ENCODE results near the gene MSI2. TPM values are rescaled to one million over a fixed set of nuclear protein-coding genes. Genes with fewer than 3 reads are reported as not detected.

Gene MSI2
- total and polyA plus RNA-seq, 2 donors = 25.3 to 52.5 TPM

DNA sequence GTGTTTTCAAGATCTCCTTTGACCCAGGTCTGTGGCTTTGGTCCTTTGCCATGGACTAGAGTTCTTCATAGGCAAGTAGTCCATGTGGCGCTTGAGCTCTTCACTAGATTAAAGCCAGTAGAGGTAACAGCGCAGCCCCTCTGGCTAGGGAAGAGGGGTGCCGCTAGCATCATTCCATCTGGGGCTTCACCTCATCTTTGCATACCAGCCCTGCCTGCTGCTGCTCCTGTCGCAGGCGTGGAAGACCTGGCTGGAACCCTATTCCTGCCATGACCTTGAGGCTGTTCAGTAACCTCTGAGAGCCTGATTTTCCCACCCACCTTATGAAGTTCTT lies 198.4 kb downstream of the MSI2 start:
- Histone ChIP-seq H3K36me3 (ENCODE audit: control insufficient read depth in 2 of 2, insufficient read depth in 2 of 2, low read length in 1 of 2) (peaks cover 10 to 36% of the 10 kb centered on the region in 2 donors), H3K27ac (ENCODE audit: low read depth in 1 of 2, low read length in 1 of 2) (peak overlapping the region; percentile 94 to 95), H3K9me3 (ENCODE audit: control insufficient read depth in 2 of 2, insufficient read depth in 1 of 2, low read length in 1 of 2) (no peaks in the 10 kb centered on the region), H3K27me3 (ENCODE audit: control insufficient read depth in 2 of 2, insufficient read depth in 1 of 2, low read length in 1 of 2) (no peaks in the 10 kb centered on the region), H3K4me3 (ENCODE audit: low read length in 2 of 2) (no peak overlapping the region), H3K4me1 (ENCODE audit: control insufficient read depth in 2 of 2, insufficient read depth in 2 of 2, low read length in 2 of 2) (peaks cover 60 to 90% of the 10 kb centered on the region in 2 donors)
- DNase-seq (ENCODE audit: low read depth in 6 of 9, low spot score in 9 of 9) = no peak
- 32% methylated on average over 5 of the region's 5 CpGs for WGBS

DNA sequence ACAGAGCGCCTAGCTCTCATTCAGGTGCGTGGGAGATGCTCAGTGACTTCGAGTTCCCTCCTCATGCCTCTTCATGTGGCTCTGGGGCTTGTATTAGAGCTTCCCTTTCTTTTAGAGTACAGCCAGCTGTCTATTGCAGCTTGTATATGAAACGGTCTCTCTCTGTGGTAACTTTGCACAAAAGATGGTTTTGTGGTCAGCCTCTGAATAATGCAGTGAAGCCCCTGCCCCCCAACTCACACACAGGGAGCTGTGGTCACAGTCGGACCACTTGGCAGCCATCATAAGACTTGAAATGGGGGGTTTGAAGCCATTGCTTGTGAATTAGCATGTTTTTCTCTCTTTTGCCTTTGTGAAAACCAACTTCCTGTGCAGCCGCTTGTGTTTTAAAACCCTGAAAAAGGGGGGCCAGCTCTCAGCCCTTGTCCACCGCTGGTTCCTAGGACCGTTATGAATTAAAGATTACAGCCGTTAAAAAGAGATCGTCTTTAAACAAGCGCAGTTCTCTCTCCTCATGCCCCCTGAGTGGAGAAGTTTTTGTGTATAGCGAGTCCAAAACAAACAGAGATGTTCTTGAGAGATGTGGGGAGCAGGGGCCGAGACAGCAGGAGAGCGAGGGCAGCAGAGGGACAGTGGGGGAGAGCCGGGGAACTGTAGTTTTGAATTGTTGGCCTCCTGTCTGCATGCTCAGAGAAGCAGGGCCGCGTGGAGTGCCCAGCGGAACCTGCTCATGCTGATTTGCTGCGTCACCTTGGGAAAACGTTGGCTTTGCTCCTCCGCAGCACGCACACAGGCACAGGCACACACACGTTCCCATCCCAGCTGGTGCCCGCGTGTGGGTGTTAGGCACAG lies 199.0 kb downstream of the MSI2 start:
- Histone ChIP-seq H3K36me3 (ENCODE audit: control insufficient read depth in 2 of 2, insufficient read depth in 2 of 2, low read length in 1 of 2) (peaks cover 10 to 36% of the 10 kb centered on the region in 2 donors), H3K27ac (ENCODE audit: low read depth in 1 of 2, low read length in 1 of 2) (peak overlapping the region; percentile 94 to 95), H3K27me3 (ENCODE audit: control insufficient read depth in 2 of 2, insufficient read depth in 1 of 2, low read length in 1 of 2) (no peaks in the 10 kb centered on the region), H3K9me3 (ENCODE audit: control insufficient read depth in 2 of 2, insufficient read depth in 1 of 2, low read length in 1 of 2) (no peaks in the 10 kb centered on the region), H3K4me1 (ENCODE audit: control insufficient read depth in 2 of 2, insufficient read depth in 2 of 2, low read length in 2 of 2) (peaks cover 59 to 88% of the 10 kb centered on the region in 2 donors), H3K4me3 (ENCODE audit: low read length in 2 of 2) (peak overlapping the region; percentile 4 to 31)
- peak in 6 of 9 donors; percentile 74 to 92 (median 80) for DNase-seq (ENCODE audit: low read depth in 6 of 9, low spot score in 9 of 9)
- 6% methylated on average over 25 of the region's 25 CpGs for WGBS

DNA sequence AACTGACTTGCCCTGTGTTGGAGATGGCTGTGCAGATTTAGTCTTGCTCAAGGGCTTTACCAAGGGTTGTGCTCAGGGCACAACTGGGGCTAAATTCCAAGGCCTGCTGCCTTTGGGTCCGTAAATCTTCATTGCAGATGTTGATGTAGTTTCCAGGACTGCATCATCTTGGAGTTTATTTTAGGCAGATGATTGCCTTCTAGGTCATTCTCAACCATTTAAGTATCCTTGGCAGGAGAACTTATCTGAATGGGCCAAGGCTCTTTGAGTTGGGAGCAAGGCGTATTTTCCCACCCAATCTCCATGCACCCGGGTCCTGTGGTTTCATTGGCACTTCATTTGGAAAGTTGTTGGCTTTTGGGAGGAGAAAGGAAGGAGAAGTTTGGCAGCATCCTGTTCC lies 200.3 kb downstream of the MSI2 start:
- peaks cover 0 to 8% of the 10 kb centered on the region in 2 donors for H3K9me3 ChIP-seq (ENCODE audit: control insufficient read depth in 2 of 2, insufficient read depth in 1 of 2, low read length in 1 of 2)
- over 99% methylated on average over 3 of the region's 3 CpGs for WGBS
- peaks cover 46 to 88% of the 10 kb centered on the region in 2 donors for H3K4me1 ChIP-seq (ENCODE audit: control insufficient read depth in 2 of 2, insufficient read depth in 2 of 2, low read length in 2 of 2)
- no peak for DNase-seq (ENCODE audit: low read depth in 6 of 9, low spot score in 9 of 9)
- no peak overlapping the region for H3K4me3 ChIP-seq (ENCODE audit: low read length in 2 of 2)
- peak overlapping the region; percentile 8 to 94 for H3K27ac ChIP-seq (ENCODE audit: low read depth in 1 of 2, low read length in 1 of 2)
- H3K27me3 ChIP-seq (ENCODE audit: control insufficient read depth in 2 of 2, insufficient read depth in 1 of 2, low read length in 1 of 2) = no peaks in the 10 kb centered on the region
- peaks cover 10 to 29% of the 10 kb centered on the region in 2 donors for H3K36me3 ChIP-seq (ENCODE audit: control insufficient read depth in 2 of 2, insufficient read depth in 2 of 2, low read length in 1 of 2)

DNA sequence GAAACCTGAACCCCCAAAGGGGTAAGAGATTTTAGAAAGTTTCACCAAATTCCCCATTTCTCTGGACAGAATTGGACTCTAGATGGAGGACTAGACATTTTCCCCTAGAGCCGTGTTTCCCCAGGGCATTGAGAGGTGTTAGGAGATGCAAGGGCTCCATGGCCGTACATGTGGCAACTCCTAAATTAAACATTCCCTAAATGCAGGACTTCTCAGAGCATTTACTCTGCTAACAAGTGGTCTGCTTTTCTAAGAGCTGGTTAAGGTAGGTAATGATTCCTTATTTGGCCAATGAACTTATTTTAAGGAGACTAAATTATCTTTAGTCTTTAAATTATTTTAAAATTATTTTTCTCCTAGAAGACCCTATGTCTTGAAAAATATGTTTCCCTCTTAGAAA lies 200.9 kb downstream of the MSI2 start:
- DNase-seq (ENCODE audit: low read depth in 6 of 9, low spot score in 9 of 9) = no peak
- Histone ChIP-seq H3K27ac (ENCODE audit: low read depth in 1 of 2, low read length in 1 of 2) (peak overlapping the region in 1 of 2 donors; percentile 94), H3K9me3 (ENCODE audit: control insufficient read depth in 2 of 2, insufficient read depth in 1 of 2, low read length in 1 of 2) (peaks cover 0 to 8% of the 10 kb centered on the region in 2 donors), H3K36me3 (ENCODE audit: control insufficient read depth in 2 of 2, insufficient read depth in 2 of 2, low read length in 1 of 2) (peaks cover 10 to 24% of the 10 kb centered on the region in 2 donors), H3K4me3 (ENCODE audit: low read length in 2 of 2) (no peak overlapping the region), H3K27me3 (ENCODE audit: control insufficient read depth in 2 of 2, insufficient read depth in 1 of 2, low read length in 1 of 2) (no peaks in the 10 kb centered on the region), H3K4me1 (ENCODE audit: control insufficient read depth in 2 of 2, insufficient read depth in 2 of 2, low read length in 2 of 2) (peaks cover 42 to 88% of the 10 kb centered on the region in 2 donors)
- 98% methylated on average over 2 of the region's 2 CpGs for WGBS

DNA sequence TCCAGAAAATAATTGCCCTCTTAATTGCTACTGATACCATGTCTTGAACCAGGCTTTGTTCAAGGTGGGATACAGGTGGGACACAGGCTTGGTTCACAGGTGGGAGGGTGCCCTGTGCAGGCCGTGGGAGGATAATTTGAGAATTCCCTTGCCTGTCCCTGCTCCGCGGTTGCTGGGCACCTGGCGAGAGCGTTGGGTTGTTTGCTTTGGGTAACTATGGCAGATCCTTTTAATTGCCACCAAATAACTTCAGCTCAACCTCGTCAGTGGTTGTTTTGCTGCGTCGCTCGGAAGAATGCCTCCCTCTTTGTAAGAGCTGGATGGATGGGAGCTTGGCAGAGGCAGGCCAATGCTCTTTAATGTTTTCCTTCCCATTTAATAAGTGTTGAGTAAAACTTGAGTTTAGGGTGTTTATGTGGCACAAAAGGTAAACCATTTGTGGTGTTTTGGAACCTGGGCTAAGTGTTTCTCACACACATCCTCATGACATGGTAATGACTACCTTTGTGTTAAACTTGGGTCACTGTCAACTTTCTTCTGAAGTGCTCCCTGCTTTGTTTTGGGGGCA lies 202.5 kb downstream of the MSI2 start:
- no peak overlapping the region for H3K4me3 ChIP-seq (ENCODE audit: low read length in 2 of 2)
- peaks cover 0 to 11% of the 10 kb centered on the region in 2 donors for H3K9me3 ChIP-seq (ENCODE audit: control insufficient read depth in 2 of 2, insufficient read depth in 1 of 2, low read length in 1 of 2)
- H3K27ac ChIP-seq (ENCODE audit: low read depth in 1 of 2, low read length in 1 of 2) = peak overlapping the region in 1 of 2 donors; percentile 33
- peaks cover 5 to 20% of the 10 kb centered on the region in 2 donors for H3K36me3 ChIP-seq (ENCODE audit: control insufficient read depth in 2 of 2, insufficient read depth in 2 of 2, low read length in 1 of 2)
- no peaks in the 10 kb centered on the region for H3K27me3 ChIP-seq (ENCODE audit: control insufficient read depth in 2 of 2, insufficient read depth in 1 of 2, low read length in 1 of 2)
- H3K4me1 ChIP-seq (ENCODE audit: control insufficient read depth in 2 of 2, insufficient read depth in 2 of 2, low read length in 2 of 2) = peaks cover 43 to 87% of the 10 kb centered on the region in 2 donors
- WGBS = 92% methylated on average over 9 of the region's 9 CpGs
- no peak for DNase-seq (ENCODE audit: low read depth in 6 of 9, low spot score in 9 of 9)

DNA sequence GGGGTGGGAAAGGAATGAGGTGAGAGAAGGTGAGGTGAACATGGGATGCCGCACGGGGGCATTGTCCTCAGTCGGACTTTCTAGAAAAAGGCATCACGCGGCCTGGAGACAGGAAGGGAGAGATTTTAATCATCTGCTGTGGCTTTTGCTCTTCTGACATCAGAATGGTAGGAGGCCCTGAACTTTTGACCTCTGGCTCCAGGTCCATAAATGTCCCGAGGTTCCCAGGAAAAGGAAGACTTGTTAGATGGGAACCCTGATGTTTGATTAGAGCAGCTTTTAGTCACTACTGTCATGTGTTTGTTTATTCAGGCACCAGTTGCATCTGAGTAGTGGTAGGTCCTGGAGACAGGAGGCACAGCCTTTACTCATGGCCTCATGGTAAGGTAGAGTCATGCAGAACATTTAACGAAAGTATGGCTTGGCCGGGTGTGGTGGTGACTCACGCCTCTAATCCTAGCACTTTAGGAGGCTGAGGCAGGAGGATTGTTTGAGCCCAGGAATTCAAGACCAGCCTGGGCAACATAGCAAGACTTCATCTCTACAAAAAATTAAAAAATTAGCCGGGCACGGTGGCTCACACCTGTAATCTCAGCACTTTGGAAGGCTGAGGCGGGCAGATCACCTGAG lies 203.1 kb downstream of the MSI2 start:
- Histone ChIP-seq H3K27ac (ENCODE audit: low read depth in 1 of 2, low read length in 1 of 2) (no peak overlapping the region), H3K9me3 (ENCODE audit: control insufficient read depth in 2 of 2, insufficient read depth in 1 of 2, low read length in 1 of 2) (peaks cover 0 to 11% of the 10 kb centered on the region in 2 donors), H3K4me1 (ENCODE audit: control insufficient read depth in 2 of 2, insufficient read depth in 2 of 2, low read length in 2 of 2) (peaks cover 42 to 86% of the 10 kb centered on the region in 2 donors), H3K27me3 (ENCODE audit: control insufficient read depth in 2 of 2, insufficient read depth in 1 of 2, low read length in 1 of 2) (no peaks in the 10 kb centered on the region), H3K4me3 (ENCODE audit: low read length in 2 of 2) (no peak overlapping the region), H3K36me3 (ENCODE audit: control insufficient read depth in 2 of 2, insufficient read depth in 2 of 2, low read length in 1 of 2) (peaks cover 5 to 16% of the 10 kb centered on the region in 2 donors)
- DNase-seq (ENCODE audit: low read depth in 6 of 9, low spot score in 9 of 9) = no peak
- WGBS = 87% methylated on average over 12 of the region's 12 CpGs

DNA sequence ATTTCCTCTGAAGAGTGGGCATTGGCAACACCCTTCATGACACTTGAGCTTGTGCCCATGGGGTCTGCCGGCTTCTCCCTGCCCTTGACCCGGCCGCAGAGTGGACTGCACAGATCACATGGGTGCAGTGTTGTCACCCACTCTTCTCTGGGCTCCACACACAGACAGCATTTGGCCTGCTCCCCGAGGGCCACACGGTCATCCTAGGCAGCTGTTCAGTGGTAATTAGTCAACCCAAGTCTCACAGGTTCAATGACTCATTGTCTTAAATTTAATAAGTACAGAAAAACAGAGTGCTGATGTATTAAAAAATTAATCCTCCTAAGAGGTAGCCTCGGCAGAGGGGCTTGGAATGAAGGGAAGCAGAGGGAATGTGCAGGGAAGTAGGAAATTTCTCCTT lies 204.8 kb downstream of the MSI2 start:
- 97% methylated on average over 6 of the region's 6 CpGs for WGBS
- Histone ChIP-seq H3K27ac (ENCODE audit: low read depth in 1 of 2, low read length in 1 of 2) (peak overlapping the region in 1 of 2 donors; percentile 7), H3K4me1 (ENCODE audit: control insufficient read depth in 2 of 2, insufficient read depth in 2 of 2, low read length in 2 of 2) (peaks cover 35 to 86% of the 10 kb centered on the region in 2 donors), H3K27me3 (ENCODE audit: control insufficient read depth in 2 of 2, insufficient read depth in 1 of 2, low read length in 1 of 2) (no peaks in the 10 kb centered on the region), H3K9me3 (ENCODE audit: control insufficient read depth in 2 of 2, insufficient read depth in 1 of 2, low read length in 1 of 2) (peaks cover 0 to 11% of the 10 kb centered on the region in 2 donors), H3K36me3 (ENCODE audit: control insufficient read depth in 2 of 2, insufficient read depth in 2 of 2, low read length in 1 of 2) (peaks cover 5 to 12% of the 10 kb centered on the region in 2 donors), H3K4me3 (ENCODE audit: low read length in 2 of 2) (no peak overlapping the region)
- no peak for DNase-seq (ENCODE audit: low read depth in 6 of 9, low spot score in 9 of 9)

DNA sequence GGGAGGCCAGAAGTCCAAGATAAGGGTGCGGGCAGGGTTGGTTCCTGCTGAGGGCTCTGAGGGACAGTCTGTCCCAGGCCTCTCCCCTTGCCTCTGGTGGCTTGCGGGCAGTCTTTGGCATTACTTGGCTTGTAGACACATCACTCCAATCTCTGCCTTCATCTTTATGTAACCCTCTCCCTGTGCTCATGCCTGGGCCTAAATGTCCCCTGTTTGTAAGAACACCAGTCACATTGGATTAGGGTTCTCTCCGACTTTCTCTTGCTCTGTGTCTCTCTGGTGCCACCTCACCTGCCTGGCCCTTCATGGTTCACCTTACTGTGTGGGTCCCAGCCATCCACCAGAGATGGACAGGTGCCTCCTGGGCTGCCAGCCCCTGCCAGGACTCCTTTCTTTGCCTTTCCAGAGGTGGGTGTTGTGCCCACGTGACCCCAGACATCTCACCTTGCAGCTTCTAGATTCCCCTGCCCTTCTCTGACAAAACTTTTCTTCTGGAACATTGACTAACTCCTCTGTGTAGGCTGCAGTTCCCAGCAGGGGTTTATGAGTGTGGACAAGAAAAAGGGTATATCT lies 205.8 kb downstream of the MSI2 start:
- 84% methylated on average over 4 of the region's 4 CpGs for WGBS
- Histone ChIP-seq H3K27me3 (ENCODE audit: control insufficient read depth in 2 of 2, insufficient read depth in 1 of 2, low read length in 1 of 2) (no peaks in the 10 kb centered on the region), H3K36me3 (ENCODE audit: control insufficient read depth in 2 of 2, insufficient read depth in 2 of 2, low read length in 1 of 2) (peaks cover 5 to 7% of the 10 kb centered on the region in 2 donors), H3K9me3 (ENCODE audit: control insufficient read depth in 2 of 2, insufficient read depth in 1 of 2, low read length in 1 of 2) (peaks cover 0 to 11% of the 10 kb centered on the region in 2 donors), H3K27ac (ENCODE audit: low read depth in 1 of 2, low read length in 1 of 2) (no peak overlapping the region), H3K4me3 (ENCODE audit: low read length in 2 of 2) (no peak overlapping the region), H3K4me1 (ENCODE audit: control insufficient read depth in 2 of 2, insufficient read depth in 2 of 2, low read length in 2 of 2) (peaks cover 34 to 80% of the 10 kb centered on the region in 2 donors)
- DNase-seq (ENCODE audit: low read depth in 6 of 9, low spot score in 9 of 9) = no peak
